Fibroblast of the aortic adventitia (primary cell): ENCODE results near the gene PRKAB2. TPM values are rescaled to one million over a fixed set of nuclear protein-coding genes. Genes with fewer than 3 reads are reported as not detected.

Experiments
- DNase-seq: peaks from one replicate; pipeline ENCODE4 v3.0.0-alpha.2; 2010; ENCODE audit warnings: low read depth
- H3K4me3 ChIP-seq: 2 replicates; pipeline ENCODE4 v1.5.1; 2011; ENCODE audit warnings: low read depth, mild to moderate bottlenecking, control low read depth, low read length, moderate library complexity
- CTCF ChIP-seq: IDR thresholded peaks from 2 replicates; pipeline ENCODE4 v1.5.1; 2011; ENCODE audit warnings: mild to moderate bottlenecking, low read length, control low read depth, inconsistent platforms; ENCODE audit not compliant: insufficient read depth
- total RNA-seq: library from RNA; depleted of rRNA; stranded (reverse); fragments of >200 nt; gene quantifications from 2 replicates; pipeline ENCODE4 v1.2.3, GENCODE V29; 2012; ENCODE audit warnings: low replicate concordance

Gene PRKAB2
- total RNA-seq, 1 donor, result 16.3 TPM

- no peak overlapping the region for H3K4me3 ChIP-seq
- DNase-seq, result no peak
- TF ChIP-seq CTCF, result no peak
These were observed 42.1 kb upstream of the PRKAB2 start for GRCh38 chr1:147214325-147214724.

- no peak for DNase-seq
- TF ChIP-seq CTCF, result no peak
- H3K4me3 ChIP-seq, result no peak overlapping the region
These were observed 41.0 kb upstream of the PRKAB2 start for GRCh38 chr1:147213271-147213670.

GRCh38 chr1:147211577-147211976 is 39.3 kb upstream of the PRKAB2 start:
- no peak for TF ChIP-seq CTCF
- DNase-seq, result no peak
- no peak overlapping the region for H3K4me3 ChIP-seq

GRCh38 chr1:147210987-147211386 is 38.7 kb upstream of the PRKAB2 start:
- no peak for DNase-seq
- H3K4me3 ChIP-seq, result no peak overlapping the region

GRCh38 chr1:147209825-147210821 is 37.9 kb upstream of the PRKAB2 start:
- DNase-seq, result no peak
- no peak for TF ChIP-seq CTCF
- H3K4me3 ChIP-seq, result no peak overlapping the region

More at GRCh38 chr1:147210987-147211386, 38.7 kb upstream of the PRKAB2 start:
- no peak for TF ChIP-seq CTCF

GRCh38 chr1:147208619-147209018 is 36.3 kb upstream of the PRKAB2 start:
- no peak for TF ChIP-seq CTCF
- H3K4me3 ChIP-seq, result no peak overlapping the region
- no peak for DNase-seq
